Left lung (tissue), 10 donors: ENCODE measurements around the gene CES1. TPM values are rescaled to one million over a fixed set of nuclear protein-coding genes. Genes with fewer than 3 reads are reported as not detected.

Experiments used
- ATAC-seq: fragments of 200-7000 bp; cut with Tn5 transposase; one replicate; pipeline ENCODE4 v1.9.1; 2020; ENCODE audit warnings: moderate library complexity
- DNase-seq, 4 donors: peaks; one replicate each; pipeline ENCODE4 v3.0.0-alpha.2; 2013 to 2020
- H3K27ac ChIP-seq, 2 donors: fragments of 200-600 bp; sonication (generic) in 1 of 2; one replicate each; pipeline versions ENCODE4 v1.5.0 to v1.8.0; 2020 to 2021
- H3K27me3 ChIP-seq, 2 donors: fragments of 200-600 bp; sonication (generic) in 1 of 2; one replicate each; pipeline versions ENCODE4 v1.5.0 to v1.8.0; 2020 to 2021
- H3K36me3 ChIP-seq, 2 donors: fragments of 200-600 bp; sonication (generic) in 1 of 2; one replicate each; pipeline versions ENCODE4 v1.5.0 to v1.8.0; 2020 to 2021
- H3K4me1 ChIP-seq, 2 donors: fragments of 200-600 bp; one replicate each; pipeline ENCODE4 v1.8.0; 2021
- H3K4me3 ChIP-seq, 2 donors: fragments of 200-600 bp; sonication (generic) in 1 of 2; one replicate each; pipeline versions ENCODE4 v1.5.0 to v1.8.0; 2020 to 2021; ENCODE audit warnings: mild to moderate bottlenecking in 1 of 2
- H3K9me3 ChIP-seq, 2 donors: fragments of 200-600 bp; sonication (generic) in 1 of 2; one replicate each; pipeline versions ENCODE4 v1.5.0 to v1.8.0; 2020 to 2021
- intact Hi-C, 2 donors: fragments of 100-400 bp; cut with DNase I; formaldehyde crosslinking; loops; one replicate each; pipeline versions ENCODE4 v1.11.2 to v1.14.2; 2022
- polyA plus RNA-seq, 6 donors: library from polyadenylated mRNA; unstranded; fragments of 120-200 nt; gene quantifications; one replicate each; pipeline ENCODE4 v1.2.1, GENCODE V29; 2013; ENCODE audit not compliant: insufficient read length in 6 of 6
- total RNA-seq, 2 donors: library from RNA; stranded (reverse); fragmentation: NEBNext Ultra II Directional; extraction: Animal tissue kit (Norgen Biotek cat#: 25700); gene quantifications; one replicate each; pipeline ENCODE4 v1.2.1, GENCODE V29; 2021
- TF ChIP-seq, protein P1 (sequence below), 2 donors: fragments of 200-600 bp; sonication (generic) in 1 of 2; IDR thresholded peaks; one replicate each; pipeline versions ENCODE4 v1.5.0 to v1.8.0; 2021; ENCODE audit warnings: antibody characterized with exemption in 2 of 2
- donor health status: DM: no; HTN: yes; CAD: no.
- donor health status: DM: no; HTN: no; CAD: no.

The CES1 gene
- total and polyA plus RNA-seq, 8 donors, result 62.3 to 135 (median 119) TPM

DNA sequence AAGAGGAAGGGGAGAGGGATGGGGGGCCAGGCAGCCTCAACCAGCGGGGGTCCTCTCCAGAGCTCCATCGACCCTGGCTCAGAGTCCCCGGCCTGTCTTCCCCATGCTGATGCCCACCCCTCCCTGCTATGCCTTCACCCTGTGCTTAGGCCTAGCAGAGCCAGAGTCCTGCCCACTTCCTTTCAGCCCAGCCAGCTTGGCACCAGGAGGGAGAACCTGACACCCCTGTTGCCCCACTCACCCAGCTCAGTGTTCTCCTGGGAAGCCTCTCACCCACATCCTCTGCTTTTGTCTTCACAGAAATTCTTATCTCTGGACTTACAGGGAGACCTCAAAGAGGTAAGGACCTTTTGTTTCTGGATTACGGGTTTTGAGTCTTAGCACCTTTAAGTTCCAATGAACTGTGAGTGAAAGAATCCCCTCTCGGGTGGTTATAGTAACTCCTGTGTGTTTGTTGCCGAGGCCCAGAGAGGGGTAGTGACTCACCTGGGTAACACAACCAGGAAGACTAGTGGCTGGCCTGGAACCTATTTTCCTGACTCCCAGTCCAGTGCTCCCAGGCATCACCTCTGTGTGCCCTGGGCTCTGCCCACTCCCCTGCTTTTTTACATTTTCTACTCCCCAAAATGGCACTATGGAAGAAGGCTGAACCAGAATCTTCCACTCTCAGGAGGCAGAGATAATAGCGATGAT, 53.3 kb downstream of the CES1 start:
- H3K27me3 ChIP-seq, result no peaks in the 10 kb centered on the region
- no peak overlapping the region for H3K27ac ChIP-seq
- intact Hi-C loops, result no loop called here
- no peaks in the 10 kb centered on the region for H3K36me3 ChIP-seq
- H3K9me3 ChIP-seq, result no peaks in the 10 kb centered on the region
- no peak overlapping the region for H3K4me3 ChIP-seq
- no peaks in the 10 kb centered on the region for H3K4me1 ChIP-seq
- TF ChIP-seq, protein P1, sequence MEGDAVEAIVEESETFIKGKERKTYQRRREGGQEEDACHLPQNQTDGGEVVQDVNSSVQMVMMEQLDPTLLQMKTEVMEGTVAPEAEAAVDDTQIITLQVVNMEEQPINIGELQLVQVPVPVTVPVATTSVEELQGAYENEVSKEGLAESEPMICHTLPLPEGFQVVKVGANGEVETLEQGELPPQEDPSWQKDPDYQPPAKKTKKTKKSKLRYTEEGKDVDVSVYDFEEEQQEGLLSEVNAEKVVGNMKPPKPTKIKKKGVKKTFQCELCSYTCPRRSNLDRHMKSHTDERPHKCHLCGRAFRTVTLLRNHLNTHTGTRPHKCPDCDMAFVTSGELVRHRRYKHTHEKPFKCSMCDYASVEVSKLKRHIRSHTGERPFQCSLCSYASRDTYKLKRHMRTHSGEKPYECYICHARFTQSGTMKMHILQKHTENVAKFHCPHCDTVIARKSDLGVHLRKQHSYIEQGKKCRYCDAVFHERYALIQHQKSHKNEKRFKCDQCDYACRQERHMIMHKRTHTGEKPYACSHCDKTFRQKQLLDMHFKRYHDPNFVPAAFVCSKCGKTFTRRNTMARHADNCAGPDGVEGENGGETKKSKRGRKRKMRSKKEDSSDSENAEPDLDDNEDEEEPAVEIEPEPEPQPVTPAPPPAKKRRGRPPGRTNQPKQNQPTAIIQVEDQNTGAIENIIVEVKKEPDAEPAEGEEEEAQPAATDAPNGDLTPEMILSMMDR (IDR thresholded peaks at IDR 0.05), result no peak
- ATAC-seq (no peak), DNase-seq (no peak)

DNA sequence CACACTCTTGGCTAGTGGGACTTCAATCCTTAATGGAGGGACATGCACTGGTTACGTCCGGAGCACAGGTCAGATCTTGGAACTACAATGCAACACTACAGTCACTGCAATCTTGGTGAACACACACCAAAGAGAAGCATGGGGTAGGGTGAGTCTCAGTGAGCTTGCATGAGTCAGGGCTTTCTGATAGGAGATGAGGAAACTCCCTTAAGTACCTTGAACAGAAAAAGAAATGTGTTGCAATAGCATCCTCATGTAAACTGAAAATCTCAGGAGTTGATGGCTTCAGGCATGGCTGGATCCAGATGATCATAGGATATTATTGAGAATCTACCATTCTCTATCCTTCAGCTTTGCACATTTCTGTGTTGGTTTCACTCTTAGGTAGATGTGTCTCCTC, 54.1 kb downstream of the CES1 start:
- intact Hi-C loops, result no loop called here
- no peaks in the 10 kb centered on the region for H3K27me3 ChIP-seq
- no peaks in the 10 kb centered on the region for H3K9me3 ChIP-seq
- no peaks in the 10 kb centered on the region for H3K4me1 ChIP-seq
- ATAC-seq (no peak), DNase-seq (no peak)
- TF ChIP-seq, protein P1 (IDR thresholded peaks at IDR 0.05), result no peak
- H3K36me3 ChIP-seq, result no peaks in the 10 kb centered on the region
- no peak overlapping the region for H3K27ac ChIP-seq
- H3K4me3 ChIP-seq, result no peak overlapping the region

DNA sequence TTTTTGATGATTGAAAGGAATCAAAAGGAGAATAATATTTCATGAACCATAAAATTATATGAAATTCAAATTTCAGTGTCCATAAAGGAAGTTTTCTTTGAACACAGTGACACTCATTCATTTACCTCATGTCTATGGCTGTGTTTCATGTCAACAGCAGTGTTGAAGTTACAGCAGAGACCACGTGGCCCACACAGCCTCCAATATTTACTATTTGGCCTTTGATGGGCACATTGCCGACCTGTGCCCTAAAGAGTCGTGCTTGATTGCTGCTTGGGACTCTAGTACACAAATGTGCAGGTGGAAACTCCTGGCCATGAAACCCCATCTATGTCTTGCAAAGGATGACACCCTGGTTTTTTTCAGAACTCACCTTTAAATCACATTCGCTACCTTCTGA, 57.0 kb downstream of the CES1 start:
- H3K4me3 ChIP-seq, result no peak overlapping the region
- H3K9me3 ChIP-seq, result no peaks in the 10 kb centered on the region
- H3K36me3 ChIP-seq, result no peaks in the 10 kb centered on the region
- no peaks in the 10 kb centered on the region for H3K4me1 ChIP-seq
- TF ChIP-seq, protein P1 (IDR thresholded peaks at IDR 0.05), result no peak
- no peak overlapping the region for H3K27ac ChIP-seq
- intact Hi-C loops, result no loop called here
- DNase-seq, result no peak
- ATAC-seq, result no peak
- no peaks in the 10 kb centered on the region for H3K27me3 ChIP-seq

- Histone ChIP-seq H3K4me3 (no peak overlapping the region), H3K9me3 (no peaks in the 10 kb centered on the region), H3K4me1 (no peaks in the 10 kb centered on the region), H3K27ac (no peak overlapping the region), H3K36me3 (no peaks in the 10 kb centered on the region), H3K27me3 (no peaks in the 10 kb centered on the region)
- DNase-seq, result no peak
- TF ChIP-seq, protein P1 (IDR thresholded peaks at IDR 0.05), result no peak
- no peak for ATAC-seq
- intact Hi-C loops, result no loop called here
These were observed 58.9 kb downstream of the CES1 start for GRCh38 chr16:55773859-55774549.

GRCh38 chr16:55765161-55765560, 67.7 kb downstream of the CES1 start:
- Histone ChIP-seq H3K4me3 (no peak overlapping the region), H3K36me3 (no peaks in the 10 kb centered on the region), H3K27ac (no peak overlapping the region), H3K27me3 (peaks cover 0 to 8% of the 10 kb centered on the region in 2 donors), H3K9me3 (no peaks in the 10 kb centered on the region), H3K4me1 (no peaks in the 10 kb centered on the region)
- TF ChIP-seq, protein P1 (IDR thresholded peaks at IDR 0.05), result no peak
- intact Hi-C loops, result no loop called here
- ATAC-seq (no peak), DNase-seq (no peak)
